ENCODE results near the gene DYSF. TPM values are rescaled to one million over a fixed set of nuclear protein-coding genes. Genes with fewer than 3 reads are reported as not detected.

The DYSF gene
- polyA plus RNA-seq, 1 donor (not counting 4 experiments of a cell fraction or from before 2014, with no cell fraction given): 8.2 TPM

GRCh38 chr2:71538241-71538640 lies 84.9 kb downstream of the DYSF start:
- H3K9me1 ChIP-seq (ENCODE audit: control insufficient read depth, extremely low read depth, insufficient read depth, low read length): no peaks in the 10 kb centered on the region
- H3K4me3 ChIP-seq (ENCODE audit: control insufficient read depth in 2 of 3, extremely low read depth in 1 of 3, insufficient read depth in 2 of 3, low read depth in 1 of 3, low read length in 3 of 3): no peak overlapping the region
- no peak overlapping the region for H3K27ac ChIP-seq (ENCODE audit: control insufficient read depth, insufficient read depth, low read length)
- no peaks in the 10 kb centered on the region for H3K27me3 ChIP-seq (ENCODE audit: control insufficient read depth, extremely low read depth, insufficient read depth, low read length)
- no peaks in the 10 kb centered on the region for H3K9me3 ChIP-seq (ENCODE audit: control insufficient read depth, low read depth, low read length)
- DNase-seq (ENCODE audit: low read depth, low spot score) (no peak), FAIRE-seq (no peak)
- dilution Hi-C loops (cut with MboI; ENCODE audit: extremely low pct_ligation_motif_present, low sequenced_read_pairs): no loop called here
- H3K36me3 ChIP-seq (ENCODE audit: control insufficient read depth in 2 of 2, extremely low read depth in 1 of 2, insufficient read depth in 2 of 2, low read length in 2 of 2): no peaks in the 10 kb centered on the region
- H4K20me1 ChIP-seq (ENCODE audit: control insufficient read depth, extremely low read depth, insufficient read depth, low read length): no peaks in the 10 kb centered on the region
- no peaks in the 10 kb centered on the region for H3K79me2 ChIP-seq (ENCODE audit: control insufficient read depth, insufficient read depth, low read length)
- H3K4me2 ChIP-seq (ENCODE audit: control insufficient read depth, extremely low read depth, insufficient read depth, low read depth, low read length): no peak overlapping the region
- H2AFZ ChIP-seq (ENCODE audit: control insufficient read depth, low read length): no peak overlapping the region
- no peak overlapping the region for H3K9ac ChIP-seq (ENCODE audit: control insufficient read depth, extremely low read depth, insufficient read depth, low read length)
- TF ChIP-seq EZH2 (IDR thresholded peaks at IDR 0.05; ENCODE audit: low read length) (no peak), CTCF (optimal IDR thresholded peaks at IDR 0.05 in 1 of 3, IDR thresholded peaks at IDR 0.05 in 1 of 3, conservative IDR thresholded peaks at IDR 0.05 in 1 of 3; ENCODE audit: extremely low read depth in 1 of 3, insufficient read depth in 2 of 3, low read length in 3 of 3) (no peak)
- H3K4me1 ChIP-seq (ENCODE audit: control insufficient read depth, extremely low read depth, insufficient read depth, low read length): peaks cover 19% of the 10 kb centered on the region

- H3K4me3 ChIP-seq (ENCODE audit: control insufficient read depth in 2 of 3, extremely low read depth in 1 of 3, insufficient read depth in 2 of 3, low read depth in 1 of 3, low read length in 3 of 3): no peak overlapping the region
- no peaks in the 10 kb centered on the region for H3K36me3 ChIP-seq (ENCODE audit: control insufficient read depth in 2 of 2, extremely low read depth in 1 of 2, insufficient read depth in 2 of 2, low read length in 2 of 2)
- H3K9me3 ChIP-seq (ENCODE audit: control insufficient read depth, low read depth, low read length): no peaks in the 10 kb centered on the region
- dilution Hi-C loops (cut with MboI; ENCODE audit: extremely low pct_ligation_motif_present, low sequenced_read_pairs): no loop called here
- no peaks in the 10 kb centered on the region for H3K79me2 ChIP-seq (ENCODE audit: control insufficient read depth, insufficient read depth, low read length)
- no peak overlapping the region for H3K4me2 ChIP-seq (ENCODE audit: control insufficient read depth, extremely low read depth, insufficient read depth, low read depth, low read length)
- FAIRE-seq (no peak), DNase-seq (ENCODE audit: low read depth, low spot score) (no peak)
- H3K9me1 ChIP-seq (ENCODE audit: control insufficient read depth, extremely low read depth, insufficient read depth, low read length): no peaks in the 10 kb centered on the region
- H2AFZ ChIP-seq (ENCODE audit: control insufficient read depth, low read length): no peak overlapping the region
- no peak overlapping the region for H3K9ac ChIP-seq (ENCODE audit: control insufficient read depth, extremely low read depth, insufficient read depth, low read length)
- H4K20me1 ChIP-seq (ENCODE audit: control insufficient read depth, extremely low read depth, insufficient read depth, low read length): no peaks in the 10 kb centered on the region
- H3K4me1 ChIP-seq (ENCODE audit: control insufficient read depth, extremely low read depth, insufficient read depth, low read length): peaks cover 19% of the 10 kb centered on the region
- TF ChIP-seq CTCF (optimal IDR thresholded peaks at IDR 0.05 in 1 of 3, IDR thresholded peaks at IDR 0.05 in 1 of 3, conservative IDR thresholded peaks at IDR 0.05 in 1 of 3; ENCODE audit: extremely low read depth in 1 of 3, insufficient read depth in 2 of 3, low read length in 3 of 3) (no peak), EZH2 (IDR thresholded peaks at IDR 0.05; ENCODE audit: low read length) (no peak)
- H3K27me3 ChIP-seq (ENCODE audit: control insufficient read depth, extremely low read depth, insufficient read depth, low read length): no peaks in the 10 kb centered on the region
- no peak overlapping the region for H3K27ac ChIP-seq (ENCODE audit: control insufficient read depth, insufficient read depth, low read length)
Observed at GRCh38 chr2:71538656-71539265, 85.4 kb downstream of the DYSF start.

Data from keratinocyte (primary cell).